Medulla oblongata (tissue), 1 donor: ENCODE results near the gene TFEB.

Experiments used
- DNase-seq: peaks from one replicate; pipeline ENCODE4 v3.0.0-alpha.2; 2015; ENCODE audit errors: extremely low spot score

TFEB gene

DNA sequence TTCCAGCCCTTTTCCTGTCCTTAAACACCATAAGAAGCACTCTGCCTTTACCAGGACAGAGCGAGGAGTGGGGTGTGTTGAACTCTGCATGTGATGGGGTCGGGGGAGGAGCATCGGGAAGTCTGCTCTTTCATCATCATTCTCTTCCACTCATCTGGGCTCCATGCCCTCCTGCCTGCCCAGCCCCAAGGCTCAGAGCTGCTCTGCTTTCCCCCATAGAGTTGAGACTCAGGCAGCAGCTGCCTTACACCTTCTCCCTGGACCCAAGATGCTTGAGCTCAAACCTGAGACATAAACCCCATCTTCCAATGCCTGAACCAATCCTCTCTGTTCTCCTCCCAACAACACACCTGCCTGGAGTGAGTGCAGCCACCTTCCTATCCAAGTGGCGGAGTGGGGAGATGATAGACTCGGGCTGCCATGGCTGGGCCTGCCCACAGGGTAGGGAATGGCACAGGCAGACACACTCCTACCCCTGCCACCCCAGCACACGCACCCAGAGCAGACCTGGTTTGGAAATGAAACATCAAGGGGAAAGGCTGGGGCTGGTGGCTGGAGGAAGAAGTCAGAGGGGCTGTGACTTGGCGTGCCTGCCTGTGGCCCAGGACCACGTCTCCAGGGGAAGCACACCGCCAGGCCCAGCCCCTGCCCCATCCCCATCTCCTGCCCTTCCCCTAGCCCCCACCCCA, 28.4 kb downstream of the TFEB start:
- peak; percentile 86 for DNase-seq

DNA sequence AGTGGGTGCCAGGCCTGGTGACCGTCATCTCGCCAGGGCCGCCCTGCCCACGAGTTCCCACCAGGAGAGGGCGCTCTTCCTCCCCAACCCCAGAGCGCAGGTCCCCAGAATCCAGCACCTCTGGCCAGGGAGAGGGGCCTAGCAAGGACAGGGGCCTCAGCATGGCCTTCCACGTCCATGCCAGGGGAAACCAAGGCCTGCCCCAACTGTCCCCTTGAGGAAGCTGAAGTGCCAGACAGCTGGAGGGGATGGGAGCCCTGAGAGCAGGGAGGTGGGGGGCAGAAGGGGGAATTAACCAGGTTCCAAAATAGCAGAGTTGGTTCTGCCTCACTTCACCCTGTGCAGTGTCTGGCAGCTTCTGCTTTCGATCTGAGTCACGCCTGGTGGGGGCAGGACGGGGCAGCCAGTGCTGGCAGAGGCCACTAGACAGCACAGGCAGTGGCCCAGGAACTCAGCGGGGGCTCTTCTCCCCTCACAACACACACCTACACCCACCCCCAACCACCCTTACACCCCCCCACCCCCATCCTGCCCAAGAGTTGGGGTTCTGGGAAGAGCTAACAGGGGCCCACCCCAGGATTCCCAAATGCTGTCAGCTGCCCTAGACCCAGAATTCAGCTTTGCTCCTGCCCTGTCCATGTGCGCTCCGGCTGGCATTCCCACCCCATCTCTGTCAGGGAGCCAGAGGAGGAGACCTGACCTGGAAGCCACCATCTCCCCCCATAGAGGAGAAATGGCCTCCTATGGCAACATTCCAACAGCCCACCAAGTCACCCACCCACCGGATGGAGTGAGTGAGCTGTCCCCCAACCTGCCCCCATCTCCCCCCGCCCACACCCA, 29.2 kb downstream of the TFEB start:
- peak; percentile 92 for DNase-seq

DNA sequence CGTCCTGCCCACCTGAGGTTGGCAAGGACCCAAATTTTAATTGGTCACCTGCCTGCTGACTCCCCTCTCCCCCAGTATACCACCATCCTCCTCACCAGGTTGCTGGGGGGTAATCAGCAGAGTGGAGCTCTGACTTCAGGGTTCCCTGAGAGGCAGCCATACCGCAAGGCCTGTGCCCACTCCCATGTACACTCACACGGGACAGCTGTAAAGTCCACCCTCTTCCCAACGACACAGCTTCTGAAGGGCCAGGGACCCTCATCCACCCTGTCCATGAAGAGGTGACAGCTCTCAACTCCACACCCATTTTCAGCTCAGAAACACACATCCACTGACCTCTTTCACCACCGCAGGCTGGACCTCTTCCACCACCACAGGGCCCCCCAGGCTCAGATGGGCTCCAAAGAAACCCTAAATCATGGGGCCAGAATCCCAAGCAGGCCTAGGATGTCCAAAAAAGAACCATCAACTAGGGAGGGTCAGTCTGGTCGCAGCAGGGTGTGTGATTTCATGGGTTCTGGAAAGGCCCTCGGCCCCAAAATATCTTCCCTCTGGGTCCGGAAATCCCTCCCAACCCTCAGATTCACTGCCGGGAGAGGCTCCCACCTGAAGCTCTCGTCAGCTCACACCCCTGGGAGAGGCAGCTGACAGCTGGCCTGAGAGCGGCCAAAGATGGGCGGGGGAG, 30.0 kb downstream of the TFEB start:
- DNase-seq: no peak

DNA sequence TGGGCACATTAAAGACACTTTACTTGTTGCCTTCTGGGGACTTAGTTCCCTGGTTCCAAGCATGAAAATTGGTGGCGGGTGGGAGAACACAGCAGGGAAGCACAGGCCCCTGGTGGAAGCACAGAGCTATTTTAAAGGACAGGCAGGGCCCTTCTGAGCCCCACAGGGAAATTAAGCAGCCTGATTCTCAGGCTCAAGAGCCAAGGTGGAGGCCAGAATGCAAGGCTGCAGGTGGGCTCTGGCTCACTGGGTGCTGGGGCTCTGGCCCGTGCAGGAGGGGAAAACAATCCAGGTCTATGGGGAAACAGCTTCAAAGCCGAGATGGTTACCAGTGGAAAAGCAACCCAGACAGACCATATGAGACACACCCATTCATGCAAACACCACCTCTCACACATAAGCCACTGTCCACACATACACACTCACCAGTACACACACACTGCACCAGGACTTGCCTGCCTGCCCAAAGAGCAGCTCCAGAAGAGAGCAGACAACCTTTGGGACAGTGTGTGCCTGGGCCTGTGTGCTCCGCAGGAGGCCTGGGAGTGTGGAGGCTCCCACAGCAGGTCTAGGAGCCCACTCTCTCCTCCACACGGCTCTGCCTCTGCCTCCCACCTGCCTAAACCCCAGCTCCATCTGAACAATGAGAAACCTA, 30.6 kb downstream of the TFEB start:
- DNase-seq: no peak

DNA sequence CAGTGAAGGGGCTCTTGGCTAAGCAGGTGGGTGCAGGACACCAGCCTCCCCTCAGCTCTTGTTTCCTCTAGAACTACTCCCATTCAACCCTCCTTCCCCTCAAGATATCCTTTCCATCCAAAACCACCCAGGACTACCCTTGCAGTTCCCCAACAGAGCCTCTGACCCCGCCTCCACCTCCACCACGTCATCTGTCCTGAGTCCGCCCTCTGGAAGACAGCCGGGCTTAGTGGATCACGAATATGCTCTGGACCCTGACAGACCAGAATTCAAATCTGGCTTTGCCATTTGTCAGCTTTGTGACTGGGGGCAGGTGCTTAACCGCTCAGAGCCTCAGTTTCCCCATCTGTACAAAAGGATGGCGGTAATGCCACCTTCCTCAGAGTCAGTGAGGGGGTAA, 31.4 kb downstream of the TFEB start:
- peak; percentile 75 for DNase-seq

DNA sequence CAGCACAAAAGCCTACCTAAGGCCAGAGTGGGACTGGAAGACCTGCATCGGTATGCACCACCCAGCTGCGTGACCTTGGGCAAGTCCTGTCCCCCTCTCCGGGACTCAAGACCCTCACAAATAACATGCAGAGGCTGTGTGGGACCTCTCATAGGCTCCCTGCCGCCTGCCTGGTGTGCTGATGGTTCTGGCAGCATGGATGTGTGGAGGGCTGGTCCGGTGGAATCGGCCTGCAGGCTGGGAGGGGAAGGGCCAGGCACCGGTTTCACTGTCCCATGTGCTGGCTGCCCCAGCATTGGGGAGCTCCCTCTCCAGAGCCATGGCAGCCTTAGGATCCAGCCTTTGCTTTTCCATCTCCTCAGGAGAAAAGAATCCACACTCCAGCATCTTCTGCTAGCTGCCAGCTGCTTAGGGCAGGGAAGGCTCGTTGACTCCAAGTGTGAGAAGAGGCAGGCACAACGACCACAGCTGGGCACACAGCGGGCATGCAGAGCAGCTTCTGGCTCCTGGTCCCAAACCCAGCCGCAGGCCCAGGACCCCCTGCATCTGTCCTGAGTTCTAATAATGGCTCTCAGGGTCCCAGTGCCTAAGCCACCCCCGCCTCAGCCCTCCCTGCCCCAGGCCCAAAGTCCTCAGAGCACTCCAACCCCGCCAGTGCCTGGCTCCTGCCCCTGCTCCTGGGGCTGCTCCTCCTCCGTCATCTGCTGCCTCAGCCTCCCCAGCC, 32.5 kb downstream of the TFEB start:
- no peak for DNase-seq

DNA sequence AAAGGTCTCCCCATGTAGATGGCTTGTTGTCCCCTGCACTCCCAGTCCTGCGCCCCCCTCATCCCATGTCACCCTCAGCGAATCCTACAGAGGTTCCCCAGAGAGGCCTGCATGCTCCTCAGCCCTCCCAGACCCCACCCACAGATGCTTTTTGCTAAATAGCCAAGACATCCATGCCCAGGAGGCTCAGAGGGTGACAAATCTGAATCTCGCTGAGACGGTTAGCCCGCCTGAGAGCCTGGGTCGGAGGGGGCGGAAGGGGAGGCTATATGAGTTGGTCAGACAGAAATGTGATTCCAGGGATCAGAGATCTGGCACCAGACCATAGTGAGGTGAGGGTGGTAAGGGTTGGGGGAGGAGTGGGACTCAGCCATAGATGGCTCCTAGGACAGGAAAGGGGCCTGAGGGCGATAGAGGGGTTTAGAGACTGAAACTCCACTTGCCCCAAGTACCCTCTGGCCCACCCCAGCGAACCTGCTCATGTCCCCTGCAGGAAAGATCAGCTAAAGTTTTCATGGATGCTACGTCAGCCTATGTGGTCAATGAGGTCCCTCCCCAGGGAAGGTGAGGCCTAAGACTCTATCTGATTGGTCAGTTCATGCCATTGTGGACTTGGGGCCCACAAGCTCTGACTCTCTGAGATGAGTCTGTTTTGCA, 33.2 kb downstream of the TFEB start:
- no peak for DNase-seq

DNA sequence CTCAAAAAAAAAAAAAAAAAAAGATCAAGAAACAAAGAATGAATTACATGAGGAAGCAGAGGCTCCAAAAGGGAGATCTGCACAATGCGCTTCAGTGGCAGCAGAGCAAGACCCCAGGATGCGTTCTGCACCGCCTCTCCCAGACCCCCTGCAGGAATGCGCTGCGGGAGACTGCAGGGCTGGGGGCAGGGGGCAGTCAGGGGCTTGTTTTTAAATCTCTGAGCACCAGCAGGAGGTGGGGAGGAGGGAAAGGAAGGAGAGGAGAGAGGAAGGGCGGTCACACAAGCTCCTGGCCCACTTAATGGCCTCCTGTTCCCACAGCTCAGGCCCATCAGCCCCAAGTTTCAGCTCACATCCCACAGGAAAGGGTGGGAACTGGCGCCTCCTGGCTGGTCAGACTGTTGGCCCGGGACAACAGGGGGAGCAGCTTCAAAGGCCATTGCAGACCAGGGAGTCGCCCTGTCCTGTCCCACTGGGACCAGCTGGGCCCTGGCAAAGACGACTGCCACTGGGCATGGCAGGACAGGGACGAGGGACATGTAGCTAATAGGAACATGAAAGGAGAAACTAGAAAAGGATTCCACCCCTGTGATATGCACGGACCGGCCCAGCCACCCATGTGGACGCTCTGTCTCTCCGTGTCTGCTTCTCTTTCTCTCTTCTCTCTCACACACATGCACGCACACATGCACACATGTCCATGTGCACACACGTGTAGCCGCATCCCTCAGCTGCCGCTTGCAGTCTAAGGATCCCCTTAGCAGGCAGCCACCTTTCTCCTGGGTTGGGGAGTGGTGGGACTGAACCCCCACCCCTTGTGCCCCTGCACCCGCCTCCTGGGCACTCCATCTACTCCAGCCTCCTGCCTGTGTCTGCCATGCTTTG, 34.7 kb downstream of the TFEB start:
- DNase-seq: no peak

DNA sequence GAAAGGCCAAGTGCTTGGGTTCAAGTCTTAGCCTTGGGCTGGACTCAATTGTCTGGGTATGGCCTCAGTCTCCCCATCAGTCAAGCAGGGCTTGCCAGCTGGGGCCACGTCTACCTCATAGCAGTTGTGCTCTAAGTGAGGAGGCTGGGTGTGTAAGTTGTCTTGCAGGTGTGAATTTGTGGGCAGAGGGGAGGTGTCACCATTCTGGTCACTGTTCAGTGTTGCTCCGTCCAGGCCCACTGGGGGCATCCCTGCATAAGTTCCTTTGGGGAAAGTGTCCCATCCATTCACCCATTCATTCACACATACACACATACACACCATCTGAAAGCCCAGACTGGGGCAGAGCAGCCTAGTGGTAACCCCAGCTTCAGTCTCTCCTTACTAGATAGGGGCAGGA, 36.3 kb downstream of the TFEB start:
- no peak for DNase-seq

DNA sequence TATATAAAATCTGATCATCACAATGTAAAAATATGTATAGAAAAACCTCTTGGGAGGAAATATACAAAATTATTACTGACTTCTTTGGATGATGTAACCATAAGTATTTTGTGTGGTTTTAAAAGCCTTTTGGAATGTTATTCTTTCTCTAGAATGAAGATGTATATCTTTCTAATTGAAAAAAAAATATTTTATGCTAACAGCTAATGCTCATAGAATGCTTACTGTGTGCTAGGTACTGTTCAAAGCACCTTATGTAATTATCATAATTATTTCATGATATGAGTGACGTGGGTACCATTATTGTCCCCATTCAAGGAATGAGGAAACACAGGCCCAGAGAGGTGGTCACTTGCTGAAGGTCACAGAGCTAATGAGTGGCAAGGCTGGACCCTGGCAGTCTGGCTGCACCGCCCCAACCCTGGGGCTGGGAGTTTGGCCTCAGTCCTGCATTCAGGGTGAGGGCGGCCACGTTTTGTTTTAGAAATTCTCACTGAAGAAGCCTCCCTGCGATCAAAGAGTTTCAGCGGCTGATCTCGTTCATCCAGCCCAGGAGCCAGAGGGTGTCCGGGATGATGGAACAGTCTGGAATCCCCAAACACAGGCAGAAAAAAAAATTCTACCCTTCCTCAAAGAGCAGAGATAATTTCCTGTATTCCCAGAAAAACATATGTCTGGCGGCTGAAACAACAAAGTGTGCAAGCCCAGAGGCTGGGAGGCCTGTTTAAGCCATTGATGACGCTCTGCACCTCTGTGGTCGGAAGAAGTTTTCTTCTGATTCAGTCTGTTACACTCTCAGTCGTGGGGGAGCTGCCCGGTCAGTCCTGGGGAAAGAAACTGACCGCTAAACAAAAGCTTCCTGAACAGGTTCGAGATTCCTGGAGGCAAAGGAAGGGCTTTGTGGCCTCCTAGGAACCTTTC, 37.3 kb downstream of the TFEB start:
- no peak for DNase-seq

DNA sequence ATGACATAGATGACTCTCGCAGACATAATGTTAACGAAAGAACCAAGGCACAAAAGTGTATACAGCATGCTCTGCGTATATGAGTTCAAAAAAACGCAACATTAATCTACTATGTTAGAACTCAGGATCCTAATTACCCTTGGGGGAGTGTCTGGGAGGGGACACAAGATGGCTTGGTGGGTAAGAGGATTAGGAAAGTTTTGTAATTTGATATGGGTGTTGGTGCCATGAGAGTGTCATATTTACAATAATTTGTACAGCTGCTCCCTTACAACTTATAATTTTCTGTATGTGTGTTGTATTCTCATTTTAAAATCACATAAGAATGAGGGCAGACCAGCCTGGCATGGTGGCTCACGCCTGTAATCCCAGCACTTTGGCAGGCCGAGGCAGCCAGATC, 38.6 kb downstream of the TFEB start:
- DNase-seq: no peak

DNA sequence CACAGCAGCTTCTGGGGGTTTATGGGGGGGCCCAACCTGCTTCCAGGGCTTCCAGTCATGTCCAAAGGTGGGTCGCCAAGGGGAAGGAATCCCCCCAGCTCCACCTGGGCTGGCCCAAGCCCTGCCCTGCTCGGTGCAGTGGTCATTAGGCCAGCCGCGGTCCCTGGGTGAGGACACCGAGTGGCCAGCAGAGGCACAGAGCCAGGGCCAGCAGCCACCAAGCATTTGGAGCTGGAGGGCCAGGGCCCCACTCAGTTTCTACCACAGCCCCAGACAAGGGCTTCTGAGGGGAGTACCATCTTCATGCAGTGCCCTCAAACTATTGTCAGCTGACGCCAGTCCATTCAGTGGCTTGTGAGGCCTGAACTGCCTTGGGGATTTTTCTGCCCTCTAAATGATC, 39.6 kb downstream of the TFEB start:
- DNase-seq: peak; percentile 58

DNA sequence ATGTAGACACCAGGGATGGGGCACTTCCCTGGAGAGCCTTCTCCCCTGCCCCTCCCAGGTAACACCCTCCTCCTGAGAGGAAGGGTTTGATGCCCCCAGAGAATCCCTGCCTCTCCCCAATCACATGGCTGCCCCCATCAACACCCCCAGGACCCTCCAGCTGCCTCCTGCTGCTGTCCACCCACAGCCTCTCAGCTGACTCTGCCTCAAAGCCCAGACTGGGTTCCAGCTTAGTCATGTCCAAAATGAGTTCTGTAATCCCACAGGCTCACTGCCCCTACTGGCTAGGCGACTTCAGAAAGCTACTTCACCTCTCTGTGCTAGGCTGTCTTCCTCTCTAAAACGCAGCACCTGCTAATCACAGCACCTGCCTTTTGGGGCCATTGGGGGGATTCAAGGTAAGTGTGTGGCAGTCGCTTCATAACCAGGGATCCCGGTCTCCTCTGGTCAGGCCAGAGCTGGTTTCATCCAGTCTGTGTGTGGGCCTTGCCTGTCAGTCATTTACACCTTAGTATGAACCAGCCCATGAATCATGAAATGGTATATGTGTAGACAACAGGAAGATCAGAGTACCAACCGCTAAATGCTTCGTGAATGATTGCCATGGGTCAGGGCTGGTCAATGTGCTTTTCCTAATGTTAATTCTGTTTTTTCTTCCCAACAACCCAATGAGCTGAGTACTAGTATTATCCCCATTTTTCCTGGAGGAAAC, 40.4 kb downstream of the TFEB start:
- DNase-seq: peak; percentile 28

DNA sequence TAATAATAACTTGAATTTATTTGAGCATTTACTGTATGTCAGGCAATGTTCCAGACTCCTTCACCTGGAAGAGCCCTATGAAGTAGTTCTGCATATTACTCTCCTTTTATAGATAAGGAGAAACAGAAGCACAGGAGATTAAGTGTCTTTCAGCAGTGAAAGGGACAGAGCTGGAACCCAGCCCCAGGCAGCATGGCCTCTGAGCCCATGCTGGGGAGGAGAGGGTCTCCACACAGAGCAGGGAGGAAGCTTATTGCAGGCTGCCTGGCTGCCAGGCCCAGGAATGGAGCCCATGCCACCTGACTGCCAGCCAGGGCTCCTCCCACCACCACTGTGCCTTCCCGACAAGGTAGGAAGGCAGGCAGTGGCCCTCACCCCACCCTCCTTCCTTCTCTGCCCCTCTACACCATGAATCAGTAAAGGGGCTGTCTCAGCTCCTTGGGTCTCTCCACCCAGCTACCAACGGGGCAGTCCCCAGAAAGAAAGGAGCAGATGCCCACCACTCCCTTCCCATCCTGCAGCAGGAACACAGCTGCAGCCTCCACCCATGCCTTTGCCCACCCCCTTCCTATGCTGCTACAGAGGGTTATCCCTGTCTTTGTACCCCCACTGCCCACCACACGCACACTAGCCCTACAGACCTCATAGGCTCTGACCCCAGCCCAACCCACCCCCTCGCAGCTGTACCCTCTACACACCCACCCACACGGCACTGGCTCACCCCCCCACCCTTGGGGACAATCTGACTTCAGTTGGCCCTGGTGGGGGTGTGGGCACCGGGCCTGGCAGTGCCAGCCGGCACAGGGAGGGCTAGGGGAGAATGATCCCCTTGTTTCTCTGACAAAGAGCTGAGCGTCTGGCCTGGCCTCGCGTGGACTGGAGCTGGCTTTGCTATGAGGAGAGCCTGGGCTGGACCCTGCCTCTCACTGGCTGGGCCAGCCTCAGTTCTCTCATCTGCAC, 41.8 kb downstream of the TFEB start:
- peak; percentile 95 for DNase-seq

DNA sequence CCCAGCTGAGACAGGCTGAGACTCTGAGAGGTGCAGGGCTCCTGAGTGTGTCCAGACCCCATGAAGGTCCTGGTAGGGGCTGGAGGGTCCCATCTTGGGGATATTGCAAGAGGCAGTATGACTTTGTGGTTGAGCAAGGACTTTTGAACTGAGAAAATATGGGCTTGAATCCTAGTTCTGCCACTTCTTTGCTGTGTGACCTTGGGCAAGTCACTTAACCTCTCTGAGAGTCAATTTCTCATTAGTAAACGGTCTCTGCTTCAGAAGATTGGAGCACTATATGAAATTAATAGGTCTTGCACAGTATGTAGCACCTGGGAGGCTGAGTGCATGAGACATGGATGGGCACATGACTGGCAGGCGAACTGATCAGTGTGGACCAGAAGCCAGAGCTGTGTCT, 42.7 kb downstream of the TFEB start:
- peak; percentile 21 for DNase-seq

DNA sequence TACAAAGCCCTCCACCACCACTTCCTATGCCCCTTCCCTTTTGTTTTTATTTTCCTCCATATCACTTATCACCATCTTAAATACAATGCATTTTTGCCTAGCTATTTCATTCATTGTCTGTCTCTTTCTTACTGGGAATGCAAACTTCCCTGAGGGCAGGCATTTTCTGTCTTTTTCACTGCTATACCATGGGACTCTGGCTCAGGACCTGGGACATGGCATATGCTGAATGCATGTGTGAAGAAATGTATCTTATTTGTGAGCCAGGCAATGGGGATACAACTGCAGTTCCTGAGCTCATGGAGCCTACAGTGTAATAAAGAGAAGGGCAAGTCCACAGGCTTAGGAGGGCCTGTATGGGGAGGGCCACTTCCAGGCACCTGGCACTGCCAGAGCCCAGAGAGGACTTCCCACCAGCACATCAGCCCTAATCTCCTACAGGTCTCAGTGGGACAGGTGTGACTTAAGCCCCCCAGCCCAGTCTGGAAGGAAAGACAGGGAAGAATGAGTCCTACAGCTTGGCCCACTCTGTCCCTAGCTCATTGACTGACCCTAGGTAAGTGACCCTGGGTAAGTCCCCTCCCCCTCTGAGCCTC, 43.2 kb downstream of the TFEB start:
- no peak for DNase-seq
